Nephron (organoid): Measurements from ENCODE around the gene ETNK1.

ENCODE experiments used
- H3K27ac Mint-ChIP-seq, 3 experiments: 2 replicates each; pipeline ENCODE4 v1.8.0; 2020; ENCODE audit warnings: mixed read lengths in 3 of 3, mild to moderate bottlenecking in 2 of 3, moderate library complexity in 1 of 3
- H3K27me3 Mint-ChIP-seq: 2 replicates; pipeline ENCODE4 v1.8.0; 2021; ENCODE audit warnings: low read depth, mild to moderate bottlenecking, moderate library complexity, mixed read lengths
- H3K36me3 Mint-ChIP-seq: 2 replicates; pipeline ENCODE4 v1.8.0; 2020; ENCODE audit warnings: low read depth, mixed read lengths
- H3K4me1 Mint-ChIP-seq: 2 replicates; pipeline ENCODE4 v1.8.0; 2020; ENCODE audit warnings: mixed read lengths
- H3K4me3 Mint-ChIP-seq, 3 experiments: 2 replicates each; pipeline ENCODE4 v1.8.0; 2020; ENCODE audit warnings: mild to moderate bottlenecking in 3 of 3, mixed read lengths in 3 of 3, moderate library complexity in 2 of 3
- H3K9me3 Mint-ChIP-seq: 2 replicates; pipeline ENCODE4 v1.8.0; 2020; ENCODE audit warnings: mixed read lengths
- CTCF ChIP-seq, 3 experiments: fragments of 200-600 bp; sonication (generic); IDR thresholded peaks; one replicate each; pipeline ENCODE4 v1.5.0; 2021; ENCODE audit warnings: antibody characterized with exemption in 3 of 3; ENCODE audit not compliant: unreplicated experiment in 3 of 3

ETNK1 gene, protein sequence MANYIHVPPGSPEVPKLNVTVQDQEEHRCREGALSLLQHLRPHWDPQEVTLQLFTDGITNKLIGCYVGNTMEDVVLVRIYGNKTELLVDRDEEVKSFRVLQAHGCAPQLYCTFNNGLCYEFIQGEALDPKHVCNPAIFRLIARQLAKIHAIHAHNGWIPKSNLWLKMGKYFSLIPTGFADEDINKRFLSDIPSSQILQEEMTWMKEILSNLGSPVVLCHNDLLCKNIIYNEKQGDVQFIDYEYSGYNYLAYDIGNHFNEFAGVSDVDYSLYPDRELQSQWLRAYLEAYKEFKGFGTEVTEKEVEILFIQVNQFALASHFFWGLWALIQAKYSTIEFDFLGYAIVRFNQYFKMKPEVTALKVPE

DNA sequence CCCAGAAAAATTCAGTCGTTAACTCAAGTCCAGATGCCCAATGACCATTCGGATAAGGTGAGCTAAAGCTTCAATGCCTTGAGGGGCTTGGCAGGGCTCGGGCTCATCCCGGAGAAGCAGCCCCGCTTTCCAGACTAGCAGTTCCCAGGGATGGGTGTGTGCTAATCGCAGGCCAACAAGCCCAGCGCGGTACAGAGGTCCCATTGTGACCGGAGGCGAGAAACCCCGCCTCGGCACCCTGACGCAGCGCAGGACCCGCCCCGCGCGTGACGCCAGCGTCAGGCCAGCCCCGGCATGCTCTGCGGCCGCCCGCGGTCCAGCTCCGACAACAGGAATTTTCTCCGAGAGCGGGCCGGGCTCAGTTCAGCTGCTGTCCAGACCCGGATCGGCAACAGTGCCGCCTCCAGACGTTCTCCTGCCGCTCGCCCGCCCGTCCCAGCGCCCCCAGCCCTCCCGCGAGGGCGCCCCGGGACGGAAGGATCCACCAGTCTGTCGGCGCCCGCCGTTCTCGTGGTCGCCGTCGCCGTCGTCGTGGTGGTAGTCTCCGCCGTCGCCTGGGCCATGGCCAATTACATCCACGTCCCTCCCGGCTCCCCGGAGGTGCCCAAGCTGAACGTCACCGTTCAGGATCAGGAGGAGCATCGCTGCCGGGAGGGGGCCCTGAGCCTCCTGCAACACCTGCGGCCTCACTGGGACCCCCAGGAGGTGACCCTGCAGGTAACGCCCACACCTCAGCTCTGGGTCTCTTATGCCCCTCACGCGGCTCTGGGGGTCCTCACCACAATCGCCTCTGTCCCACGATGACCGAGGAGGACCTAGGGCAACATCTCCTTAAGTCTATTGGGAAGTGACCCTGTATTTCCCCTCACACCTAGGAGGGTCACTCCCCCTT, at the start of gene ETNK1:
TSS of gene ETNK1 (plus strand) at position 302 of the 892 bp plus-strand sequence. CDS start at position 562, 260 bp downstream.
- Mint-ChIP-seq H3K36me3 (no peaks in the 10 kb centered on the region), H3K4me1 (peaks cover 39% of the 10 kb centered on the region)

GRCh38 chr12:22576065-22576464, 48.9 kb upstream of the ETNK1 start:
- no peaks in the 10 kb centered on the region for H3K4me1 Mint-ChIP-seq
- H3K27ac Mint-ChIP-seq = no peak overlapping the region
- no peak for TF ChIP-seq CTCF (IDR thresholded peaks at IDR 0.05; ENCODE audit: unreplicated experiment in 3 of 3)
- H3K4me3 Mint-ChIP-seq = no peak overlapping the region
- H3K9me3 Mint-ChIP-seq = no peaks in the 10 kb centered on the region
- H3K27me3 Mint-ChIP-seq = no peaks in the 10 kb centered on the region
- H3K36me3 Mint-ChIP-seq = no peaks in the 10 kb centered on the region

More for the DNA sequence above, at the start of gene ETNK1:
- H3K9me3 Mint-ChIP-seq = no peaks in the 10 kb centered on the region
- no peak for TF ChIP-seq CTCF (IDR thresholded peaks at IDR 0.05; ENCODE audit: unreplicated experiment in 3 of 3)
- peak within 1 kb of the TSS; percentile 89 to 94 (median 92) for H3K4me3 Mint-ChIP-seq
- no peaks in the 10 kb centered on the region for H3K27me3 Mint-ChIP-seq
- peak within 1 kb of the TSS; percentile 93 to 98 (median 98) for H3K27ac Mint-ChIP-seq

GRCh38 chr12:22576473-22576872, 48.5 kb upstream of the ETNK1 start:
- no peak for TF ChIP-seq CTCF (IDR thresholded peaks at IDR 0.05; ENCODE audit: unreplicated experiment in 3 of 3)
- Mint-ChIP-seq H3K4me1 (no peaks in the 10 kb centered on the region), H3K27me3 (no peaks in the 10 kb centered on the region), H3K27ac (no peak overlapping the region), H3K36me3 (no peaks in the 10 kb centered on the region), H3K9me3 (no peaks in the 10 kb centered on the region), H3K4me3 (no peak overlapping the region)

GRCh38 chr12:22577667-22578066, 47.3 kb upstream of the ETNK1 start:
- no peak for TF ChIP-seq CTCF (IDR thresholded peaks at IDR 0.05; ENCODE audit: unreplicated experiment in 3 of 3)
- Mint-ChIP-seq H3K27ac (no peak overlapping the region), H3K4me3 (no peak overlapping the region), H3K27me3 (no peaks in the 10 kb centered on the region), H3K36me3 (no peaks in the 10 kb centered on the region), H3K4me1 (no peaks in the 10 kb centered on the region), H3K9me3 (no peaks in the 10 kb centered on the region)

DNA sequence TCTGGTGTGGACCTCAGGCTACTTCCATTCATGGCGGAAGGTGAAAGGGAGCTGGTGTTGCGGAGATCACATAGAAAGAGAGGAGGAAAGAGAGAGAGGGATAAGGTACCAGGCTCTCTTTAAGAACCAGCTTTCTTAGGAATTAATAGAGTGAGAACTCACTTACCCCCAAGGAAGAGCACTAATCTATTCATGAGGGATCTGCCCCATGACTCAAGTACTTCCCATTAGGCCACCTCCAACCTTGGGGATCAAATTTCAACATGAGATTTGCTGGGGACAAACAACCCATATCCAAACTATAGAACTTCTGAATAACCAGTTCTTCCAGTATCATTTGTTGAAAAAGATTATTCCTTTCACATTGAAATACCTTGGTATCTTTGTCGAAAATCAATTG, 46.6 kb upstream of the ETNK1 start:
- Mint-ChIP-seq H3K27ac (no peak overlapping the region), H3K4me3 (no peak overlapping the region), H3K36me3 (no peaks in the 10 kb centered on the region), H3K27me3 (no peaks in the 10 kb centered on the region), H3K4me1 (no peaks in the 10 kb centered on the region), H3K9me3 (no peaks in the 10 kb centered on the region)
- no peak for TF ChIP-seq CTCF (IDR thresholded peaks at IDR 0.05; ENCODE audit: unreplicated experiment in 3 of 3)
